H1 (cell line): ENCODE measurements around the gene STAMBP. TPM values are rescaled to one million over a fixed set of nuclear protein-coding genes. Genes with fewer than 3 reads are reported as not detected.

Experiments
- CTCF ChIA-PET: fragments of 300-600 bp; sonication (Branson Sonifier 250); formaldehyde crosslinking; loops from one replicate; lab custom pipeline; 2021; ENCODE audit not compliant: partially characterized antibody; lab: Charles Lee
- POLR2A ChIA-PET: fragments of 300-600 bp; sonication (Branson Sonifier 250); formaldehyde crosslinking; loops from one replicate; lab custom pipeline; 2021; ENCODE audit warnings: inconsistent platforms; ENCODE audit not compliant: partially characterized antibody; lab: Charles Lee
- DNase-seq, 2 experiments: peaks; one replicate each; pipeline versions ENCODE4 v3.0.0 to v3.0.0-alpha.2; 2010 to 2022; ENCODE audit warnings: low spot score in 2 of 2, low read depth in 1 of 2, mixed read lengths in 1 of 2
- FAIRE-seq: peaks from 2 replicates; lab custom pipeline; 2011; peaks lifted over from hg19 to GRCh38; lab: Jason Lieb, UNC
- H2AFZ ChIP-seq: 2 replicates; pipeline ENCODE4 v1.8.1; 2012; ENCODE audit warnings: low read length, inconsistent platforms
- H2AK5ac ChIP-seq: 2 replicates; pipeline ENCODE4 v1.6.1; 2013; ENCODE audit warnings: low read depth, low read length
- H2BK120ac ChIP-seq: replicated peaks from 2 replicates; pipeline ENCODE3; 2013; ENCODE audit warnings: low read depth, low read length, inconsistent platforms
- H2BK12ac ChIP-seq: 2 replicates; pipeline ENCODE4 v1.6.1; 2013; ENCODE audit warnings: low read depth, low read length
- H2BK15ac ChIP-seq: 2 replicates; pipeline ENCODE4 v1.6.1; 2013; ENCODE audit warnings: low read length
- H2BK20ac ChIP-seq: 2 replicates; pipeline ENCODE4 v1.6.1; 2013; ENCODE audit warnings: low read length
- H2BK5ac ChIP-seq: 2 replicates; pipeline ENCODE4 v1.6.1; 2013; ENCODE audit warnings: low read depth, low read length
- H3K14ac ChIP-seq: 2 replicates; pipeline ENCODE4 v1.6.1; 2013; ENCODE audit warnings: inconsistent platforms; ENCODE audit not compliant: insufficient read length
- H3K18ac ChIP-seq: 2 replicates; pipeline ENCODE4 v1.6.1; 2013; ENCODE audit warnings: low read length; ENCODE audit errors: extremely low read depth
- H3K23ac ChIP-seq: 2 replicates; pipeline ENCODE4 v1.6.1; 2013; ENCODE audit warnings: inconsistent platforms; ENCODE audit not compliant: insufficient read length
- H3K23me2 ChIP-seq: 2 replicates; pipeline ENCODE4 v1.6.1; 2013; ENCODE audit warnings: low read depth, low read length
- H3K27ac ChIP-seq: 2 replicates; pipeline ENCODE4 v1.6.1; 2011; ENCODE audit warnings: low read depth, low read length, inconsistent platforms
- H3K27me3 ChIP-seq, 4 experiments: replicated peaks in 1 of 4; 1 replicate in 1 of 4; 2 replicates in 3 of 4; pipeline versions ENCODE4 v1.6.1 to v1.8.1; 2011 to 2013; ENCODE audit warnings: low read length in 3 of 4, mild to moderate bottlenecking in 3 of 4, inconsistent platforms in 2 of 4, mixed read lengths in 2 of 4, moderate library complexity in 1 of 4; ENCODE audit not compliant: control insufficient read depth in 3 of 4, insufficient read depth in 3 of 4; ENCODE audit errors: extremely low read depth in 1 of 4
- H3K36me3 ChIP-seq, 4 experiments: 2 replicates each; pipeline versions ENCODE4 v1.6.1 to v1.8.1; 2011 to 2013; ENCODE audit warnings: mild to moderate bottlenecking in 4 of 4, low read length in 3 of 4, moderate library complexity in 2 of 4, control low read depth in 1 of 4, inconsistent platforms in 1 of 4; ENCODE audit not compliant: insufficient read depth in 4 of 4, control insufficient read depth in 2 of 4
- H3K4ac ChIP-seq: replicated peaks from 2 replicates; pipeline ENCODE3; 2013; ENCODE audit warnings: low read length, low read depth, mixed read lengths, inconsistent platforms; ENCODE audit not compliant: insufficient read length
- H3K4me1 ChIP-seq, 4 experiments: replicated peaks in 1 of 4; 1 replicate in 1 of 4; 2 replicates in 3 of 4; pipeline versions ENCODE4 v1.6.1 to v1.8.1; 2011 to 2013; ENCODE audit warnings: low read length in 3 of 4, inconsistent platforms in 2 of 4, mixed read lengths in 1 of 4; ENCODE audit not compliant: insufficient read depth in 4 of 4, control insufficient read depth in 3 of 4
- H3K4me2 ChIP-seq, 2 experiments: 2 replicates each; pipeline versions ENCODE4 v1.6.1 to v1.8.1; 2011 to 2013; ENCODE audit warnings: low read depth in 2 of 2, low read length in 2 of 2, control low read depth in 1 of 2, inconsistent platforms in 1 of 2, mild to moderate bottlenecking in 1 of 2; ENCODE audit not compliant: insufficient read depth in 1 of 2
- H3K4me3 ChIP-seq, 4 experiments: fragments of 200-600, 300-600 bp in 1 of 4; sonication (generic), shearing (Covaris generic), sonication (Bioruptor Twin) in 1 of 4; 2 replicates each; pipeline versions ENCODE4 v1.5.1 to v1.8.1; 2011 to 2016; ENCODE audit warnings: low read length in 4 of 4, low read depth in 3 of 4, control low read depth in 2 of 4, inconsistent platforms in 2 of 4, mild to moderate bottlenecking in 2 of 4, mixed read lengths in 1 of 4, moderate library complexity in 1 of 4; ENCODE audit not compliant: insufficient read depth in 2 of 4; ENCODE audit errors: extremely low read depth in 1 of 4
- H3K56ac ChIP-seq: replicated peaks from 2 replicates; pipeline ENCODE3; 2013; ENCODE audit warnings: low read depth, mild to moderate bottlenecking, mixed read lengths, low read length, inconsistent platforms; ENCODE audit not compliant: insufficient read length
- H3K79me1 ChIP-seq: 2 replicates; pipeline ENCODE4 v1.6.1; 2013; ENCODE audit warnings: low read depth, low read length, control low read depth
- H3K79me2 ChIP-seq, 2 experiments: 2 replicates each; pipeline versions ENCODE4 v1.6.1 to v1.8.1; 2012 to 2013; ENCODE audit warnings: low read length in 2 of 2, mild to moderate bottlenecking in 2 of 2, inconsistent platforms in 1 of 2; ENCODE audit not compliant: insufficient read depth in 2 of 2, control insufficient read depth in 1 of 2
- H3K9ac ChIP-seq, 4 experiments: replicated peaks in 1 of 4; 1 replicate in 1 of 4; 2 replicates in 3 of 4; pipeline versions ENCODE4 v1.6.1 to v1.8.1; 2011 to 2013; ENCODE audit warnings: low read depth in 3 of 4, low read length in 3 of 4, control low read depth in 2 of 4, mild to moderate bottlenecking in 2 of 4, moderate library complexity in 2 of 4, inconsistent platforms in 1 of 4; ENCODE audit errors: extremely low read depth in 1 of 4
- H3K9me3 ChIP-seq, 2 experiments: 2 replicates each; pipeline versions ENCODE4 v1.6.1 to v1.8.1; 2012 to 2013; ENCODE audit warnings: mild to moderate bottlenecking in 2 of 2, moderate library complexity in 2 of 2, control low read depth in 1 of 2, inconsistent platforms in 1 of 2, low read depth in 1 of 2, low read length in 1 of 2, mixed read lengths in 1 of 2; ENCODE audit not compliant: insufficient read depth in 2 of 2
- H4K20me1 ChIP-seq, 2 experiments: replicated peaks in 1 of 2; 2 replicates each; pipeline versions ENCODE3 to v1.8.1; 2011 to 2013; ENCODE audit warnings: inconsistent platforms in 2 of 2, low read length in 2 of 2, mild to moderate bottlenecking in 1 of 2; ENCODE audit not compliant: insufficient read depth in 2 of 2, control insufficient read depth in 1 of 2
- H4K5ac ChIP-seq: 2 replicates; pipeline ENCODE4 v1.6.1; 2013; ENCODE audit warnings: low read length, low read depth, mixed read lengths, inconsistent platforms; ENCODE audit not compliant: insufficient read length
- H4K8ac ChIP-seq: 2 replicates; pipeline ENCODE4 v1.8.0; 2013; ENCODE audit warnings: mild to moderate bottlenecking, moderate library complexity, low read length, inconsistent platforms; ENCODE audit not compliant: insufficient read depth; ENCODE audit errors: extremely low read depth
- H4K91ac ChIP-seq: replicated peaks from 2 replicates; pipeline ENCODE3; 2013; ENCODE audit warnings: low read length, mixed read lengths, inconsistent platforms; ENCODE audit not compliant: insufficient read length
- BCL11A ChIP-seq, 2 experiments: IDR thresholded peaks; one replicate each; pipeline ENCODE4 v1.6.1; 2011; ENCODE audit warnings: low read depth in 2 of 2, low read length in 2 of 2, mild to moderate bottlenecking in 2 of 2
- CTBP2 ChIP-seq: IDR thresholded peaks from 2 replicates; pipeline ENCODE4 v1.7.0; 2011; ENCODE audit warnings: borderline replicate concordance, mild to moderate bottlenecking, moderate library complexity, mixed read lengths, low read length; ENCODE audit not compliant: insufficient read depth, insufficient read length
- WGBS, 2 experiments: shearing (Covaris generic) in 1 of 2; methylation state at CpG; one replicate each; pipeline versions ENCODE4 v1.1.6 to v1.1.7; 2013 to 2015; ENCODE audit warnings: low lambda C conversion rate in 2 of 2, mixed read lengths in 2 of 2, inconsistent platforms in 1 of 2, low coverage in 1 of 2, missing lambda C conversion rate in 1 of 2; ENCODE audit not compliant: insufficient replicate concordance in 2 of 2, insufficient coverage in 1 of 2, insufficient read length in 1 of 2; ENCODE audit errors: extremely low coverage in 1 of 2, missing lambda C conversion rate in 1 of 2; 5-methylcytosine and 5-hydroxymethylcytosine counted together
- polyA plus RNA-seq, 7 experiments: library from polyadenylated mRNA; depleted of rRNA in 3 of 7; stranded (reverse) in 5 of 7; unstranded in 2 of 7; fragments of >200 nt in 5 of 7; fragments of 200-250 nt in 2 of 7; gene quantifications; 1 replicate in 5 of 7; 2 replicates in 1 of 7; 4 replicates in 1 of 7; pipeline versions ENCODE4 v1.2.1 to v1.2.3, GENCODE V29; 2011 to 2013; ENCODE audit warnings: missing spikeins in 2 of 7, mixed read lengths in 2 of 7
- total RNA-seq: library from RNA; stranded (reverse); fragmentation: NEBNext Ultra II Directional; extraction: Animal tissue kit (Norgen Biotek cat#: 25700); gene quantifications from 2 replicates; pipeline ENCODE4 v1.2.1, GENCODE V29; 2021

Gene STAMBP
- total and polyA plus RNA-seq, 2 of the 8 experiments (the other 6 are each of a cell fraction or from before 2014, with no cell fraction given), result 35.8 to 49.7 TPM

GRCh38 chr2:73825408-73825807 is 3.4 kb upstream of the STAMBP start:
- Histone ChIP-seq H3K9me3 (no peaks in the 10 kb centered on the region), H3K79me1 (peaks cover 2% of the 10 kb centered on the region; the same call in 1 of the 2 replicates), H3K9ac (no peak overlapping the region), H4K5ac (no peak overlapping the region), H2BK15ac (no peak overlapping the region), H3K4ac (no peak overlapping the region), H3K4me1 (peaks cover 0 to 2% (median 0%) of the 10 kb centered on the region in 4 experiments; a peak in 2 of 7 replicates), H2BK120ac (no peak overlapping the region), H3K79me2 (peaks cover 0 to 10% of the 10 kb centered on the region in 2 experiments; a peak in 2 of 4 replicates), H3K36me3 (no peaks in the 10 kb centered on the region), H3K4me3 (no peak overlapping the region), H3K27me3 (peaks cover 0 to 7% (median 2%) of the 10 kb centered on the region in 4 experiments; a peak in 4 of 7 replicates), H3K4me2 (no peak overlapping the region), H4K8ac (no peak overlapping the region), H4K20me1 (no peaks in the 10 kb centered on the region), H3K18ac (no peak overlapping the region), H3K14ac (no peak overlapping the region), H4K91ac (no peak overlapping the region), H3K56ac (no peak overlapping the region), H3K23ac (no peak overlapping the region), H2BK5ac (no peak overlapping the region), H3K23me2 (peaks cover 5% of the 10 kb centered on the region), H2AK5ac (no peak overlapping the region), H2BK20ac (no peak overlapping the region), H3K27ac (no peak overlapping the region), H2AFZ (no peak overlapping the region), H2BK12ac (no peak overlapping the region)
- ChIA-PET POLR2A (interaction anchor here (0.8 to 1.6 kb wide), 2 partner anchors 10 to 21 kb away, joined by 3 to 4 read pairs; no protein-coding TSS in a partner anchor), CTCF (interaction anchor here (0.7 to 4.8 kb wide), 4 partner anchors 10 to 184 kb away, joined by 3 to 31 read pairs (median 12); no protein-coding TSS in a partner anchor)
- FAIRE-seq, result no peak
- no peak for DNase-seq
- WGBS, 2 experiments, result 84% methylated on average over 4 of the region's 4 CpGs; no CpG with 5 or more reads in 1 of the 2 experiments
- TF ChIP-seq CTBP2, result no peak
- no peak for TF ChIP-seq BCL11A (IDR thresholded peaks at IDR 0.05; ENCODE audit: low read depth in 2 of 2, low read length in 2 of 2)
